HG03025 (cell line): ENCODE results near the gene OR11G2.
"Not testable (repeated sequence)": the region's sequence is repeated elsewhere in the genome, so short reads cannot be mapped to it uniquely, and the experiment has no call there.

Experiments
- ATAC-seq: cut with Tn5 transposase; IDR thresholded peaks from one replicate; pipeline ENCODE4 v1.9.1; 2021; ENCODE audit warnings: mild to moderate bottlenecking, moderate library complexity; ENCODE audit not compliant: unreplicated experiment, low FRiP score

Gene OR11G2

DNA sequence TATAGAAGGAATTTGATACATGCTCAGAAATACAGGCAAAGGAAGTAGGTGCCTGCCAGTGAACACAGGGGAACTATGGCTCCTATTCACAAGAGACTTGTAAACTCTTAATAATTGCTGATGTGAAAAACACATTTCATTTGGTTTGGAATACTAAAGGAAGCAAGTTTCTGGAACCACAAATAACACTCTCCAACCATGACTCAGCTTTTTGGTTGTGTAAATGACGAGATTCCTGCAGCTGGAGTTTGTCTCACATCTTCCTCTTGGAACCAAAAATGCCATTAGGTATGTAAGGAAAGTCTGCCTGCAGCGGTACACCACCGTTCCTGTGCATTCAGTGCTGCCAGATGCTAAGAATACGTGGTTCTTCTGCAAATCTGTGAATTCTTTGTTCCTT, 28.3 kb downstream of the OR11G2 start:
- ATAC-seq, result no peak

GRCh38 chr14:20223410-20223809, 32.7 kb downstream of the OR11G2 start, which contains the start of gene OR11H6:
OR11H6 (plus strand) TSS chr14:20223710; CDS start chr14:20223710, 0 bp downstream.
- no peak for ATAC-seq

GRCh38 chr14:20228681-20229080, 38.0 kb downstream of the OR11G2 start, which contains the start of gene OR11H7:
OR11H7 (plus strand) TSS chr14:20228981.
- ATAC-seq, result no peak

- not testable (repeated sequence) for ATAC-seq
Measured at GRCh38 chr14:20235415-20235814, 44.7 kb downstream of the OR11G2 start.

- no peak for ATAC-seq
Measured at GRCh38 chr14:20247646-20248246, 57.0 kb downstream of the OR11G2 start.
